ENCODE data around the gene COLEC11. TPM values are rescaled to one million over a fixed set of nuclear protein-coding genes. Genes with fewer than 3 reads are reported as not detected.
"Not testable (repeated sequence)": the region's sequence is repeated elsewhere in the genome, so short reads cannot be mapped to it uniquely, and the experiment has no call there.

COLEC11 gene
- total RNA-seq, 1 experiment from 2014 or later: 1.3 TPM

- Mint-ChIP-seq H3K27ac (no peak overlapping the region), H3K4me1 (peaks cover 18% of the 10 kb centered on the region), H3K9me3 (peaks cover 13% of the 10 kb centered on the region), H3K36me3 (no peaks in the 10 kb centered on the region), H3K4me3 (no peak overlapping the region), H3K27me3 (ENCODE audit: low read depth) (no peaks in the 10 kb centered on the region; the same call in none of the 2 replicates)
- DNase-seq (ENCODE audit: low spot score) (no peak), ATAC-seq (peak; percentile 50)
- ChIA-PET CTCF (interaction anchor here (1.1 to 1.5 kb wide), 2 partner anchors 17 to 31 kb away, joined by 3 read pairs; no protein-coding TSS in a partner anchor), POLR2A (no interaction called here)
- TF ChIP-seq IRF2 (CRISPR knock-in tag; IDR thresholded peaks at IDR 0.05; ENCODE audit: borderline replicate concordance, low read depth): no peak
- TF ChIP-seq IRF1 (CRISPR knock-in tag; IDR thresholded peaks at IDR 0.05): no peak
- TF ChIP-seq NR3C1 (CRISPR knock-in tag; conservative IDR thresholded peaks at IDR 0.05; ENCODE audit: low read depth): no peak
- TF ChIP-seq PREB (CRISPR knock-in tag; IDR thresholded peaks at IDR 0.05; ENCODE audit: borderline replicate concordance): no peak
- no peak for TF ChIP-seq KAT7 (CRISPR knock-in tag; IDR thresholded peaks at IDR 0.05; ENCODE audit: borderline replicate concordance)
- no peak for TF ChIP-seq EMX1 (CRISPR knock-in tag; IDR thresholded peaks at IDR 0.05)
- TF ChIP-seq ZNF671 (CRISPR knock-in tag; IDR thresholded peaks at IDR 0.05): no peak
- TF ChIP-seq HMGA2 (CRISPR knock-in tag; IDR thresholded peaks at IDR 0.05): no peak
- no peak for TF ChIP-seq ESRRA (CRISPR knock-in tag; IDR thresholded peaks at IDR 0.05; ENCODE audit: borderline replicate concordance)
- no peak for TF ChIP-seq ZNF396 (CRISPR knock-in tag; IDR thresholded peaks at IDR 0.05; ENCODE audit: borderline replicate concordance)
Measured at GRCh38 chr2:3659447-3660432, 64.8 kb downstream of the COLEC11 start.

- H3K4me1 Mint-ChIP-seq: peaks cover 18% of the 10 kb centered on the region
- peaks cover 20% of the 10 kb centered on the region for H3K9me3 Mint-ChIP-seq
- H3K27me3 Mint-ChIP-seq (ENCODE audit: low read depth); H3K4me3 Mint-ChIP-seq; H3K27ac Mint-ChIP-seq; ATAC-seq; POLR2A ChIA-PET; DNase-seq (ENCODE audit: low spot score); H3K36me3 Mint-ChIP-seq: not testable (repeated sequence)
- CTCF ChIA-PET: interaction anchor here (1.5 kb wide), 1 partner anchor 18 kb away, joined by 3 read pairs; no protein-coding TSS in a partner anchor
Measured at GRCh38 chr2:3660640-3661039, 65.7 kb downstream of the COLEC11 start.

GRCh38 chr2:3661149-3661660, 66.3 kb downstream of the COLEC11 start:
- DNase-seq (ENCODE audit: low spot score): no peak
- no peaks in the 10 kb centered on the region; the same call in none of the 2 replicates for H3K27me3 Mint-ChIP-seq (ENCODE audit: low read depth)
- H3K36me3 Mint-ChIP-seq: peaks cover 3% of the 10 kb centered on the region
- H3K4me1 Mint-ChIP-seq: peaks cover 18% of the 10 kb centered on the region
- ATAC-seq: no peak
- no peak overlapping the region for H3K4me3 Mint-ChIP-seq
- H3K9me3 Mint-ChIP-seq: peaks cover 24% of the 10 kb centered on the region
- ChIA-PET CTCF (no interaction called here), POLR2A (no interaction called here)
- no peak overlapping the region for H3K27ac Mint-ChIP-seq
- TF ChIP-seq ZBTB21 (CRISPR knock-in tag; IDR thresholded peaks at IDR 0.05; ENCODE audit: borderline replicate concordance) (no peak), PREB (CRISPR knock-in tag; IDR thresholded peaks at IDR 0.05; ENCODE audit: borderline replicate concordance) (no peak), RELA (CRISPR knock-in tag; IDR thresholded peaks at IDR 0.05; ENCODE audit: borderline replicate concordance) (no peak), ZNF512 (CRISPR knock-in tag; IDR thresholded peaks at IDR 0.05; ENCODE audit: borderline replicate concordance) (no peak), OVOL2 (CRISPR knock-in tag; IDR thresholded peaks at IDR 0.05; ENCODE audit: borderline replicate concordance) (no peak), KAT7 (CRISPR knock-in tag; IDR thresholded peaks at IDR 0.05; ENCODE audit: borderline replicate concordance) (no peak)
